ENCODE results near the gene DCANP1. TPM values are rescaled to one million over a fixed set of nuclear protein-coding genes. Genes with fewer than 3 reads are reported as not detected.

DCANP1 gene
- total and polyA plus RNA-seq, 2 donors (not counting 3 experiments of a cell fraction or from before 2014, with no cell fraction given), result not detected

- no peaks in the 10 kb centered on the region for H3K79me2 ChIP-seq (ENCODE audit: control insufficient read depth, insufficient read depth, low read length)
- H4K20me1 ChIP-seq (replicated peaks; ENCODE audit: control insufficient read depth, extremely low read depth, insufficient read depth, low read length), result no peaks in the 10 kb centered on the region
- TF ChIP-seq MYC (IDR thresholded peaks at IDR 0.05; ENCODE audit: low read depth, low read length) (no peak), FOS (IDR thresholded peaks at IDR 0.05; ENCODE audit: borderline replicate concordance, insufficient read depth, low read length) (no peak), CTCF (IDR thresholded peaks at IDR 0.05; ENCODE audit: extremely low read depth in 1 of 2, insufficient read depth in 1 of 2, low read depth in 1 of 2, low read length in 2 of 2) (no peak), POLR2A (IDR thresholded peaks at IDR 0.05; ENCODE audit: low read depth, low read length) (no peak), EZH2 (IDR thresholded peaks at IDR 0.05; ENCODE audit: borderline replicate concordance, low read depth, low read length, severe bottlenecking) (no peak), GATA2 (IDR thresholded peaks at IDR 0.05; ENCODE audit: insufficient read depth, insufficient read length, low read depth, low read length) (no peak), MAX (IDR thresholded peaks at IDR 0.05; ENCODE audit: insufficient read depth, insufficient read length) (no peak), POLR2AphosphoS5 (IDR thresholded peaks at IDR 0.05; ENCODE audit: insufficient read depth, low read depth, low read length) (no peak), JUN (IDR thresholded peaks at IDR 0.05; ENCODE audit: borderline replicate concordance, insufficient read depth, insufficient read length, low read depth) (no peak)
- H3K36me3 ChIP-seq (ENCODE audit: control insufficient read depth in 2 of 2, extremely low read depth in 1 of 2, insufficient read depth in 2 of 2, low read length in 2 of 2), result no peaks in the 10 kb centered on the region
- no peak overlapping the region for H2AFZ ChIP-seq (ENCODE audit: low read depth, low read length)
- H3K4me1 ChIP-seq (ENCODE audit: control insufficient read depth, extremely low read depth, insufficient read depth, low read length), result peaks cover 3% of the 10 kb centered on the region
- intact Hi-C loops (cut with micrococcal nuclease), result loop anchor here (1.0 kb wide), 3 partner anchors 87 to 105 kb away; no protein-coding TSS in a partner anchor
- no peak for DNase-seq (ENCODE audit: low read depth, low spot score)
- H3K9ac ChIP-seq (replicated peaks; ENCODE audit: extremely low read depth, insufficient read depth, low read length), result no peak overlapping the region
- no peaks in the 10 kb centered on the region for H3K9me1 ChIP-seq (replicated peaks; ENCODE audit: control insufficient read depth, extremely low read depth, insufficient read depth, low read length)
- H3K4me3 ChIP-seq (replicated peaks in 1 of 3; ENCODE audit: insufficient read depth in 1 of 3, low read depth in 1 of 3, low read length in 3 of 3), result no peak overlapping the region
- POLR2A ChIA-PET, result no interaction called here
- no peak for FAIRE-seq
- peaks cover 39 to 50% of the 10 kb centered on the region in 2 experiments for H3K27me3 ChIP-seq (ENCODE audit: control insufficient read depth in 2 of 2, insufficient read depth in 2 of 2, low read length in 2 of 2)
- no peak overlapping the region for H3K4me2 ChIP-seq (ENCODE audit: insufficient read depth, low read length)
- no TSS peak for BruUV-seq (replicated peaks)
- CTCF ChIA-PET, result interaction anchor here (1.0 to 21.5 kb wide), 20 partner anchors 9 to 365 kb away, joined by 3 to 664 read pairs (median 8); no protein-coding TSS in a partner anchor
- H3K27ac ChIP-seq (ENCODE audit: insufficient read depth, low read depth, low read length), result no peak overlapping the region
- dilution Hi-C loops (cut with MboI; ENCODE audit: extremely low pct_ligation_motif_present, low sequenced_read_pairs), result loop anchor here (25.0 kb wide), 1 partner anchor 97 kb away; no protein-coding TSS in a partner anchor
- H3K9me3 ChIP-seq (replicated peaks; ENCODE audit: control insufficient read depth, insufficient read depth, low read length), result no peaks in the 10 kb centered on the region
Measured at GRCh38 chr5:135465391-135466122, 18.4 kb upstream of the DCANP1 start.

Measured in endothelial cell of umbilical vein (primary cell).